Endodermal cell (in vitro differentiated cells): Measurements from ENCODE around the gene CIAO2B. TPM values are rescaled to one million over a fixed set of nuclear protein-coding genes. Genes with fewer than 3 reads are reported as not detected.

Experiments used
- DNase-seq: peaks from one replicate; pipeline ENCODE4 v3.0.0-alpha.2; 2017
- H3K27ac ChIP-seq: 2 replicates; pipeline ENCODE4 v1.5.1; 2013; ENCODE audit warnings: mild to moderate bottlenecking, low read depth, low read length, moderate library complexity
- H3K27me3 ChIP-seq: 2 replicates; pipeline ENCODE4 v1.6.1; 2013; ENCODE audit warnings: mild to moderate bottlenecking, low read length, moderate library complexity; ENCODE audit not compliant: insufficient read depth, control insufficient read depth, poor library complexity, severe bottlenecking
- H3K36me3 ChIP-seq: 2 replicates; pipeline ENCODE4 v1.7.0; 2013; ENCODE audit warnings: mild to moderate bottlenecking, low read length, moderate library complexity; ENCODE audit not compliant: control insufficient read depth, insufficient read depth
- H3K4me1 ChIP-seq: one replicate; pipeline ENCODE4 v1.7.0; 2013; ENCODE audit warnings: low read length; ENCODE audit not compliant: control insufficient read depth, insufficient read depth
- H3K4me3 ChIP-seq: 2 replicates; pipeline ENCODE4 v1.5.1; 2013; ENCODE audit warnings: mild to moderate bottlenecking, low read length, moderate library complexity
- H3K9ac ChIP-seq: 2 replicates; pipeline ENCODE4 v1.6.1; 2013; ENCODE audit warnings: mild to moderate bottlenecking, low read length, moderate library complexity; ENCODE audit not compliant: poor library complexity, severe bottlenecking; ENCODE audit errors: extremely low read depth
- H3K9me3 ChIP-seq: 2 replicates; pipeline ENCODE4 v1.6.1; 2013; ENCODE audit warnings: mild to moderate bottlenecking, low read length, moderate library complexity; ENCODE audit not compliant: control insufficient read depth
- H3K27ac Mint-ChIP-seq: 2 replicates; pipeline ENCODE4 v1.8.0; 2020; ENCODE audit warnings: mixed read lengths
- H3K27me3 Mint-ChIP-seq: 2 replicates; pipeline ENCODE4 v1.8.0; 2021; ENCODE audit warnings: mild to moderate bottlenecking, mixed read lengths; ENCODE audit not compliant: insufficient read depth
- H3K36me3 Mint-ChIP-seq: 2 replicates; pipeline ENCODE4 v1.8.0; 2020; ENCODE audit warnings: low read depth, mixed read lengths
- H3K4me1 Mint-ChIP-seq: 2 replicates; pipeline ENCODE4 v1.8.0; 2020; ENCODE audit warnings: mixed read lengths
- H3K4me3 Mint-ChIP-seq: 2 replicates; pipeline ENCODE4 v1.8.0; 2020; ENCODE audit warnings: mild to moderate bottlenecking, moderate library complexity, mixed read lengths
- H3K9me3 Mint-ChIP-seq: 2 replicates; pipeline ENCODE4 v1.8.0; 2020; ENCODE audit warnings: mild to moderate bottlenecking, mixed read lengths
- CTCF ChIP-seq: fragments of 200-600 bp; sonication (generic); conservative IDR thresholded peaks from 2 replicates; pipeline ENCODE4 v1.5.0; 2021; ENCODE audit warnings: antibody characterized with exemption, mild to moderate bottlenecking
- WGBS, 2 experiments: methylation state at CpG; one replicate each; pipeline versions ENCODE4 v1.1.5 to v1.1.7; 2013; ENCODE audit warnings: missing lambda C conversion rate in 2 of 2, mixed read lengths in 1 of 2; ENCODE audit not compliant: insufficient coverage in 1 of 2, insufficient read length in 1 of 2; 5-methylcytosine and 5-hydroxymethylcytosine counted together
- total RNA-seq, 2 donors: library from RNA; stranded (reverse); fragmentation: NEBNext Ultra II Directional in 1 of 2; extraction: Animal tissue kit (Norgen Biotek cat#: 25700) in 1 of 2; gene quantifications; 2 replicates in 1 of 2; 3 replicates in 1 of 2; pipeline ENCODE4 v1.2.1, GENCODE V29; 2021

CIAO2B gene
- total RNA-seq, 2 donors from 2014 or later, result 70.2 to 87.7 TPM

GRCh38 chr16:66948134-66948836, 14.1 kb upstream of the CIAO2B start:
- Histone ChIP-seq H3K9me3 (peaks cover 14% of the 10 kb centered on the region), H3K27ac (no peak overlapping the region), H3K4me3 (no peak overlapping the region), H3K27me3 (peaks cover 33% of the 10 kb centered on the region), H3K36me3 (no peaks in the 10 kb centered on the region), H3K9ac (no peak overlapping the region), H3K4me1 (no peaks in the 10 kb centered on the region)
- DNase-seq, result peak; percentile 63
- H3K9me3 Mint-ChIP-seq, result peaks cover 13% of the 10 kb centered on the region
- no peak for TF ChIP-seq CTCF
- WGBS, 2 experiments, result 63 to 78% methylated on average over 15 to 44 of the region's 44 CpGs
- H3K27me3 Mint-ChIP-seq, result peaks cover 13% of the 10 kb centered on the region
- no peak overlapping the region for H3K4me3 Mint-ChIP-seq
- no peak overlapping the region for H3K27ac Mint-ChIP-seq
- H3K36me3 Mint-ChIP-seq, result peaks cover 6% of the 10 kb centered on the region
- H3K4me1 Mint-ChIP-seq, result peaks cover 6% of the 10 kb centered on the region

GRCh38 chr16:66947302-66948065, 13.3 kb upstream of the CIAO2B start:
- TF ChIP-seq CTCF, result peak; percentile 93
- Mint-ChIP-seq H3K9me3 (peaks cover 11% of the 10 kb centered on the region), H3K4me3 (no peak overlapping the region), H3K36me3 (peaks cover 13% of the 10 kb centered on the region), H3K27ac (no peak overlapping the region), H3K27me3 (peaks cover 13% of the 10 kb centered on the region), H3K4me1 (no peaks in the 10 kb centered on the region)
- Histone ChIP-seq H3K9ac (no peak overlapping the region), H3K4me1 (no peaks in the 10 kb centered on the region), H3K27ac (no peak overlapping the region), H3K4me3 (no peak overlapping the region), H3K36me3 (peaks cover 1% of the 10 kb centered on the region), H3K9me3 (peaks cover 14% of the 10 kb centered on the region), H3K27me3 (peaks cover 33% of the 10 kb centered on the region)
- 62 to 78% methylated on average over 7 to 16 of the region's 23 CpGs for WGBS, 2 experiments
- peak; percentile 95 for DNase-seq

- TF ChIP-seq CTCF, result no peak
- peaks cover 18% of the 10 kb centered on the region for H3K36me3 Mint-ChIP-seq
- no peak overlapping the region for H3K27ac Mint-ChIP-seq
- H3K4me1 Mint-ChIP-seq, result no peaks in the 10 kb centered on the region
- no peak overlapping the region for H3K4me3 Mint-ChIP-seq
- Histone ChIP-seq H3K9me3 (peaks cover 10% of the 10 kb centered on the region), H3K36me3 (peaks cover 6% of the 10 kb centered on the region), H3K27ac (no peak overlapping the region), H3K4me1 (no peaks in the 10 kb centered on the region), H3K27me3 (peaks cover 33% of the 10 kb centered on the region), H3K9ac (no peak overlapping the region), H3K4me3 (no peak overlapping the region)
- DNase-seq, result no peak
- H3K27me3 Mint-ChIP-seq, result peaks cover 13% of the 10 kb centered on the region
- H3K9me3 Mint-ChIP-seq, result peaks cover 10% of the 10 kb centered on the region
- 61 to 65% methylated on average over 5 of the region's 5 CpGs for WGBS, 2 experiments
Measured at GRCh38 chr16:66946974-66947301, 12.7 kb upstream of the CIAO2B start.
